Gastrocnemius medialis (tissue), 4 donors: ENCODE results near the gene ZNF579. TPM values are rescaled to one million over a fixed set of nuclear protein-coding genes. Genes with fewer than 3 reads are reported as not detected.

Source experiments
- ATAC-seq, 2 donors: fragments of 150-250 bp; one replicate each; pipeline ENCODE4 v1.9.1; 2016
- DNase-seq, 2 donors: peaks; one replicate each; pipeline ENCODE4 v3.0.0-alpha.2; 2019
- H3K27ac ChIP-seq, 4 donors: fragments of 200-600 bp; sonication (generic); 1 replicate in 1 of 4; 2 replicates in 3 of 4; pipeline ENCODE4 v1.5.1; 2016 to 2018; ENCODE audit warnings: mild to moderate bottlenecking in 2 of 4, moderate library complexity in 1 of 4
- H3K27me3 ChIP-seq, 3 donors: fragments of 200-600 bp; sonication (generic) in 2 of 3; 1 replicate in 1 of 3; 2 replicates in 2 of 3; pipeline versions ENCODE4 v1.5.1 to v1.6.0; 2016 to 2019; ENCODE audit warnings: mild to moderate bottlenecking in 1 of 3, moderate library complexity in 1 of 3
- H3K36me3 ChIP-seq, 2 donors: fragments of 200-600 bp; sonication (generic) in 1 of 2; one replicate each; pipeline ENCODE4 v1.5.1; 2017 to 2018
- H3K4me1 ChIP-seq, 2 donors: fragments of 200-600 bp; sonication (generic) in 1 of 2; one replicate each; pipeline ENCODE4 v1.5.1; 2016 to 2017; ENCODE audit warnings: mild to moderate bottlenecking in 2 of 2
- H3K4me3 ChIP-seq, 4 donors: fragments of 200-600 bp; sonication (generic) in 3 of 4; 1 replicate in 1 of 4; 2 replicates in 3 of 4; pipeline ENCODE4 v1.5.1; 2016 to 2019; ENCODE audit warnings: mild to moderate bottlenecking in 2 of 4
- H3K9me3 ChIP-seq, 3 donors: fragments of 200-600 bp; sonication (generic) in 2 of 3; 1 replicate in 1 of 3; 2 replicates in 2 of 3; pipeline ENCODE4 v1.5.1; 2016 to 2019
- POLR2A ChIP-seq, 2 donors: fragments of 450-650 bp; IDR thresholded peaks; one replicate each; pipeline ENCODE4 v1.6.1; 2017; ENCODE audit warnings: antibody characterized with exemption in 2 of 2, mild to moderate bottlenecking in 2 of 2, moderate library complexity in 2 of 2
- in situ Hi-C, 4 donors: fragments of 200-750 bp; cut with MboI; loops; one replicate each; pipeline versions ENCODE4 v1.15.0 to v1.8.0; 2017; ENCODE audit warnings: low sequenced_read_pairs in 4 of 4
- intact Hi-C: fragments of 100-400 bp; cut with DNase I; formaldehyde crosslinking; loops from one replicate; pipeline ENCODE4 v1.15.1; 2023; ENCODE audit warnings: low total_unique reads
- total RNA-seq, 4 donors: library from RNA; depleted of rRNA; stranded (reverse); fragments of >200 nt; gene quantifications; one replicate each; pipeline versions ENCODE4 v1.1.0 to v1.2.3, GENCODE V29; 2016
- TF ChIP-seq, protein P1 (sequence below), 5 experiments: fragments of 450-650 bp in 3 of 5; fragments of 200-600 bp in 2 of 5; sonication (generic) in 2 of 5; IDR thresholded peaks in 4 of 5; conservative IDR thresholded peaks in 1 of 5; 1 replicate in 4 of 5; 2 replicates in 1 of 5; pipeline ENCODE4 v1.5.1; 2016 to 2019; ENCODE audit warnings: antibody characterized with exemption in 5 of 5, mild to moderate bottlenecking in 3 of 5, moderate library complexity in 3 of 5

ZNF579 gene
- total RNA-seq, 4 donors from 2014 or later = 15.0 to 19.3 (median 16.8) TPM

DNA sequence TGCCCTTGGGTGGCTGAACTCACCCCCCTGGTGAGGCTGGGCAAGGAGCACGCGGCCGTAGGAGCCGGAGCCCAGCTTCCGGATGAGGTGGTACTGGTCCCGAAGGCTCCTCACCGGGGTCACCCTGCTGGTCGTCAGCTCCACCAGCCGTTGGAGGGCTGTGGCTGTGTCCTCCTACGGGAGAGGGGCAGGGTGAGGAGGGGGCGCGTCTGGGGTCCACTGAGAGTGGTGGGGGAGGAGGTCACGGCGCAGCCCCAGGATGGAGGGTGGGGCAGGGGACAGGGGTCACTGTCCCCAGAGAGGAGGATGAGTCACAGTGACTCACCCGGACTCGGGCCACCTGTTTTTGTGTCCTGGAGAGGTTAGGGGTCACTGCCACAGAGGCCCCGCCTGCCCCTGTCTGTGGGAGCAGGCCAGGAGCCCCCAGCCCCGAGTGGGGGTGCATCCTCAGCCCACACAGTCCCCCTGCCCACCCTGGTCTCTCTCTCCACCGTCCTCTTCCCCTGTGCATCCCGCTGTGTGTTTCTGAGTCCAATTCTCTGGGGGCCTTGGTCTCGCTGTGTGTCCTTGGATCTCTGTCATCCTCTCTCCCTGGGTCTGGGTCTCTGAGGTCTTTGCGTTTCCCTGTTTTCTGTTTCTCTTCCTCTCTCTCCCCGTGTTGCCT is 35.7 kb downstream of the ZNF579 start:
- H3K9me3 ChIP-seq = no peaks in the 10 kb centered on the region
- H3K36me3 ChIP-seq = no peaks in the 10 kb centered on the region
- in situ Hi-C loops (loop anchor here in 1 of 4 donors (5.0 kb wide), 1 partner anchor 52 kb away; the partner anchor contains the start of gene FIZ1), intact Hi-C loops (no loop called here)
- ATAC-seq (no peak), DNase-seq (peak in 1 of 2 donors; percentile 67)
- TF ChIP-seq, protein P1, sequence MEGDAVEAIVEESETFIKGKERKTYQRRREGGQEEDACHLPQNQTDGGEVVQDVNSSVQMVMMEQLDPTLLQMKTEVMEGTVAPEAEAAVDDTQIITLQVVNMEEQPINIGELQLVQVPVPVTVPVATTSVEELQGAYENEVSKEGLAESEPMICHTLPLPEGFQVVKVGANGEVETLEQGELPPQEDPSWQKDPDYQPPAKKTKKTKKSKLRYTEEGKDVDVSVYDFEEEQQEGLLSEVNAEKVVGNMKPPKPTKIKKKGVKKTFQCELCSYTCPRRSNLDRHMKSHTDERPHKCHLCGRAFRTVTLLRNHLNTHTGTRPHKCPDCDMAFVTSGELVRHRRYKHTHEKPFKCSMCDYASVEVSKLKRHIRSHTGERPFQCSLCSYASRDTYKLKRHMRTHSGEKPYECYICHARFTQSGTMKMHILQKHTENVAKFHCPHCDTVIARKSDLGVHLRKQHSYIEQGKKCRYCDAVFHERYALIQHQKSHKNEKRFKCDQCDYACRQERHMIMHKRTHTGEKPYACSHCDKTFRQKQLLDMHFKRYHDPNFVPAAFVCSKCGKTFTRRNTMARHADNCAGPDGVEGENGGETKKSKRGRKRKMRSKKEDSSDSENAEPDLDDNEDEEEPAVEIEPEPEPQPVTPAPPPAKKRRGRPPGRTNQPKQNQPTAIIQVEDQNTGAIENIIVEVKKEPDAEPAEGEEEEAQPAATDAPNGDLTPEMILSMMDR (IDR thresholded peaks at IDR 0.05 in 4 of 5, conservative IDR thresholded peaks at IDR 0.05 in 1 of 5) = no peak
- no peak for TF ChIP-seq POLR2A (IDR thresholded peaks at IDR 0.05)
- peak overlapping the region in 1 of 4 donors; percentile 4 for H3K4me3 ChIP-seq
- H3K27me3 ChIP-seq = no peaks in the 10 kb centered on the region
- H3K4me1 ChIP-seq = peaks cover 46 to 61% of the 10 kb centered on the region in 2 donors
- H3K27ac ChIP-seq = peak overlapping the region; percentile 90 to 98 (median 94)

DNA sequence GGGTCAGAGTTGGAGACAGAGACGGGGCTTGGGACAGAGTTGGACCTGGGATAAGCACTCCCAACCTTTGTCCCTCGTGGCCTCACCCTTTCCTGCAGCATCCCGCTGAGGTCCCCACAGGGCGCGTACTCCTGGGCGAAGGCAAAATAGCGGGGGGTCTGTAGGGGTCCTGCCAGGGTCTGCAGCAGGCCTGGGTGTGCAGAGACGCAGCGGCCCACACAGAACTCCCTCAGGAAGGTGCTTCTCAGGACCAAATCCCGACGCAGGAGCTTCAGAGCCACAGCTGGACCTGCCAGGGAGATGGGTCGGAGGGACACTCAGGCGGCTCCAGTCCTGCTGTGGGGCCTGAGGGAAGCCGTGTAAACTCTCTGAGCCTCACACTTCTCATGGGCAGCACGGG is 36.6 kb downstream of the ZNF579 start:
- no peaks in the 10 kb centered on the region for H3K36me3 ChIP-seq
- DNase-seq = no peak
- H3K27ac ChIP-seq = no peak overlapping the region
- intact Hi-C loops (no loop called here), in situ Hi-C loops (no loop called here)
- peaks cover 43 to 56% of the 10 kb centered on the region in 2 donors for H3K4me1 ChIP-seq
- H3K4me3 ChIP-seq = no peak overlapping the region
- no peak for TF ChIP-seq POLR2A (IDR thresholded peaks at IDR 0.05)
- TF ChIP-seq, protein P1 (IDR thresholded peaks at IDR 0.05 in 4 of 5, conservative IDR thresholded peaks at IDR 0.05 in 1 of 5) = no peak
- ATAC-seq = no peak
- H3K9me3 ChIP-seq = no peaks in the 10 kb centered on the region
- no peaks in the 10 kb centered on the region for H3K27me3 ChIP-seq

DNA sequence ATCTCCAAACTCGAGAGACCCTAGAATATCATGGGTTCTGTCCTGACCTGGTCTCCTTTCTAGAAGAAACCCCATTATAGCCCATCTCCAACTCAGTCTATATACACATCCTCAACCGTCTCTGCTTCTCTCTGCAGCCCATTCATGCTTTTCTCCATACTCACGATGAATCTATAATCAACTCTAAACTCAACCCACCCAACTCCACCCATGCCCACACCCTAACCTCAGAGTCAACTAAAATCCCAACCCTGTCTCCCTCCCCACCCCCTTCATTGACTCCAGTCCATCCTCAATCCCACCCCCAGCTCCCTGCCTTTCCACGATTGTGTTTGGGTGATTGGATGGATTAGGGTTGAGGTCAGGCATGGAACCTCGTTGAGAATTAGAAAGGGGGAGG is 37.1 kb downstream of the ZNF579 start:
- H3K36me3 ChIP-seq = no peaks in the 10 kb centered on the region
- no peaks in the 10 kb centered on the region for H3K9me3 ChIP-seq
- H3K4me1 ChIP-seq = peaks cover 38 to 51% of the 10 kb centered on the region in 2 donors
- no peak for TF ChIP-seq POLR2A (IDR thresholded peaks at IDR 0.05)
- TF ChIP-seq, protein P1 (IDR thresholded peaks at IDR 0.05 in 4 of 5, conservative IDR thresholded peaks at IDR 0.05 in 1 of 5) = no peak
- ATAC-seq (no peak), DNase-seq (no peak)
- intact Hi-C loops = no loop called here
- H3K4me3 ChIP-seq = no peak overlapping the region
- H3K27me3 ChIP-seq = no peaks in the 10 kb centered on the region
- in situ Hi-C loops = no loop called here
- no peak overlapping the region for H3K27ac ChIP-seq

DNA sequence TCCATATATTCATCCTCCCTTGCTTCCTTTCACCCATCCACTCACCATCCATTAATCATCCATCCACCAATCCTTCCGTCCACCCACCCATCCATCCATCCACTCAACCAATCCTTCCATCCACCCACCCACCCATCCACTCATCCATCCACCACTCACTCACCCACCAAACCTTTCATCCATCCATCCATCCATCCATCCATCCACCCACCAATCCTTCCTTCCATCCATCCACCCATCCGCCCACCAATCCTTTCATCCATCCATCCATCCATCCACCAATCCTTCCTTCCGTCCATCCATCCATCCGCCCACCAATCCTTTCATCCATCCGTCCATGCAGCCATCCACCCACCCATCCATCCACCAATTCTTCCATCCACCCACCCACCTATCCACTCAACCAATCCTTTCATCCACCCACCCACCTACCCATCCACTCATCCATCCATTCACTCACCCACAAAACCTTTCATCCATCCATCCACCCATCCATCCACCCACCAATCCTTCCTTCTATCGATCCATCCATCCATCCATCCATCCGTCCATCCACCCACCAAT is 38.3 kb downstream of the ZNF579 start:
- in situ Hi-C loops = no loop called here

More for the DNA sequence above, 38.3 kb downstream of the ZNF579 start:
- TF ChIP-seq, protein P1 (IDR thresholded peaks at IDR 0.05 in 4 of 5, conservative IDR thresholded peaks at IDR 0.05 in 1 of 5) = no peak
- TF ChIP-seq POLR2A (IDR thresholded peaks at IDR 0.05) = no peak
- Histone ChIP-seq H3K9me3 (no peaks in the 10 kb centered on the region), H3K4me1 (peaks cover 26 to 39% of the 10 kb centered on the region in 2 donors), H3K36me3 (no peaks in the 10 kb centered on the region), H3K27me3 (no peaks in the 10 kb centered on the region), H3K4me3 (no peak overlapping the region), H3K27ac (no peak overlapping the region)
- DNase-seq = no peak
- no peak for ATAC-seq
- intact Hi-C loops = no loop called here
